ENCODE results near the gene FNIP1.

DNA sequence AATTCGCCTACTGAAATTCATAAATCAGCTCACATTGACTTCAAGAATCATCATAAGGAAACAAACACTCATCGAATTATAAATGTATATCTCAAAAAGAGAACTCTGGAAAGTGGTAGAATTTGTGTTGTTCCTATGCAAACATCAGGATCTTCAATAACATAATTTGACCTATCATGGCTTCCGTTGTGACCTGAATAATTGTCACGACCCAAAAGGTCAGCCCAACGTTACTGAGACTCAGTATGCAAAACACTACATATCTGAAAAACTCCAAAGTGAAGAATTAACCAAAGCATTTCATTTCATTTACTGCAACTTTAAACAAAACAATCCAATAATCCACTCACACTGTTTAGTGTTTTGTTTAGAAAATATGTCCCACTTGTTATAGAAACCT, 163.0 kb downstream of the FNIP1 start:
- TF ChIP-seq, protein P1, sequence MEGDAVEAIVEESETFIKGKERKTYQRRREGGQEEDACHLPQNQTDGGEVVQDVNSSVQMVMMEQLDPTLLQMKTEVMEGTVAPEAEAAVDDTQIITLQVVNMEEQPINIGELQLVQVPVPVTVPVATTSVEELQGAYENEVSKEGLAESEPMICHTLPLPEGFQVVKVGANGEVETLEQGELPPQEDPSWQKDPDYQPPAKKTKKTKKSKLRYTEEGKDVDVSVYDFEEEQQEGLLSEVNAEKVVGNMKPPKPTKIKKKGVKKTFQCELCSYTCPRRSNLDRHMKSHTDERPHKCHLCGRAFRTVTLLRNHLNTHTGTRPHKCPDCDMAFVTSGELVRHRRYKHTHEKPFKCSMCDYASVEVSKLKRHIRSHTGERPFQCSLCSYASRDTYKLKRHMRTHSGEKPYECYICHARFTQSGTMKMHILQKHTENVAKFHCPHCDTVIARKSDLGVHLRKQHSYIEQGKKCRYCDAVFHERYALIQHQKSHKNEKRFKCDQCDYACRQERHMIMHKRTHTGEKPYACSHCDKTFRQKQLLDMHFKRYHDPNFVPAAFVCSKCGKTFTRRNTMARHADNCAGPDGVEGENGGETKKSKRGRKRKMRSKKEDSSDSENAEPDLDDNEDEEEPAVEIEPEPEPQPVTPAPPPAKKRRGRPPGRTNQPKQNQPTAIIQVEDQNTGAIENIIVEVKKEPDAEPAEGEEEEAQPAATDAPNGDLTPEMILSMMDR (conservative IDR thresholded peaks at IDR 0.05; ENCODE audit: low read depth in 2 of 2), result no peak
- no peak for TF ChIP-seq EZH2 (IDR thresholded peaks at IDR 0.05; ENCODE audit: low read depth, unreplicated experiment)
- TF ChIP-seq, protein P2, sequence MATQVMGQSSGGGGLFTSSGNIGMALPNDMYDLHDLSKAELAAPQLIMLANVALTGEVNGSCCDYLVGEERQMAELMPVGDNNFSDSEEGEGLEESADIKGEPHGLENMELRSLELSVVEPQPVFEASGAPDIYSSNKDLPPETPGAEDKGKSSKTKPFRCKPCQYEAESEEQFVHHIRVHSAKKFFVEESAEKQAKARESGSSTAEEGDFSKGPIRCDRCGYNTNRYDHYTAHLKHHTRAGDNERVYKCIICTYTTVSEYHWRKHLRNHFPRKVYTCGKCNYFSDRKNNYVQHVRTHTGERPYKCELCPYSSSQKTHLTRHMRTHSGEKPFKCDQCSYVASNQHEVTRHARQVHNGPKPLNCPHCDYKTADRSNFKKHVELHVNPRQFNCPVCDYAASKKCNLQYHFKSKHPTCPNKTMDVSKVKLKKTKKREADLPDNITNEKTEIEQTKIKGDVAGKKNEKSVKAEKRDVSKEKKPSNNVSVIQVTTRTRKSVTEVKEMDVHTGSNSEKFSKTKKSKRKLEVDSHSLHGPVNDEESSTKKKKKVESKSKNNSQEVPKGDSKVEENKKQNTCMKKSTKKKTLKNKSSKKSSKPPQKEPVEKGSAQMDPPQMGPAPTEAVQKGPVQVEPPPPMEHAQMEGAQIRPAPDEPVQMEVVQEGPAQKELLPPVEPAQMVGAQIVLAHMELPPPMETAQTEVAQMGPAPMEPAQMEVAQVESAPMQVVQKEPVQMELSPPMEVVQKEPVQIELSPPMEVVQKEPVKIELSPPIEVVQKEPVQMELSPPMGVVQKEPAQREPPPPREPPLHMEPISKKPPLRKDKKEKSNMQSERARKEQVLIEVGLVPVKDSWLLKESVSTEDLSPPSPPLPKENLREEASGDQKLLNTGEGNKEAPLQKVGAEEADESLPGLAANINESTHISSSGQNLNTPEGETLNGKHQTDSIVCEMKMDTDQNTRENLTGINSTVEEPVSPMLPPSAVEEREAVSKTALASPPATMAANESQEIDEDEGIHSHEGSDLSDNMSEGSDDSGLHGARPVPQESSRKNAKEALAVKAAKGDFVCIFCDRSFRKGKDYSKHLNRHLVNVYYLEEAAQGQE (IDR thresholded peaks at IDR 0.05; ENCODE audit: unreplicated experiment), result no peak
- TF ChIP-seq POLR2AphosphoS5 (IDR thresholded peaks at IDR 0.05; ENCODE audit: low read depth), result no peak
- no peak for TF ChIP-seq JUNB (IDR thresholded peaks at IDR 0.05; ENCODE audit: unreplicated experiment)
- TF ChIP-seq, protein P3, sequence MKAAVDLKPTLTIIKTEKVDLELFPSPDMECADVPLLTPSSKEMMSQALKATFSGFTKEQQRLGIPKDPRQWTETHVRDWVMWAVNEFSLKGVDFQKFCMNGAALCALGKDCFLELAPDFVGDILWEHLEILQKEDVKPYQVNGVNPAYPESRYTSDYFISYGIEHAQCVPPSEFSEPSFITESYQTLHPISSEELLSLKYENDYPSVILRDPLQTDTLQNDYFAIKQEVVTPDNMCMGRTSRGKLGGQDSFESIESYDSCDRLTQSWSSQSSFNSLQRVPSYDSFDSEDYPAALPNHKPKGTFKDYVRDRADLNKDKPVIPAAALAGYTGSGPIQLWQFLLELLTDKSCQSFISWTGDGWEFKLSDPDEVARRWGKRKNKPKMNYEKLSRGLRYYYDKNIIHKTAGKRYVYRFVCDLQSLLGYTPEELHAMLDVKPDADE (IDR thresholded peaks at IDR 0.05), result no peak
- TF ChIP-seq CREB1 (CRISPR knock-in tag; IDR thresholded peaks at IDR 0.05; ENCODE audit: low read depth), result no peak

Measured in GM23338 (cell line).